Activated effector memory CD4-positive, alpha-beta T cell treated with Interleukin-2 at 50 U/mL for 16 hours (primary cell): Measurements from ENCODE around the gene PRKAR2B.
"Not testable (repeated sequence)": the region's sequence is repeated elsewhere in the genome, so short reads cannot be mapped to it uniquely, and the experiment has no call there.

ENCODE experiments used
- DNase-seq: peaks from one replicate; pipeline ENCODE4 v3.0.0-alpha.2; 2020

PRKAR2B gene

GRCh38 chr7:107029061-107029763, 15.3 kb upstream of the PRKAR2B start:
- no peak for DNase-seq

GRCh38 chr7:107029764-107030286, 14.7 kb upstream of the PRKAR2B start:
- no peak for DNase-seq

DNA sequence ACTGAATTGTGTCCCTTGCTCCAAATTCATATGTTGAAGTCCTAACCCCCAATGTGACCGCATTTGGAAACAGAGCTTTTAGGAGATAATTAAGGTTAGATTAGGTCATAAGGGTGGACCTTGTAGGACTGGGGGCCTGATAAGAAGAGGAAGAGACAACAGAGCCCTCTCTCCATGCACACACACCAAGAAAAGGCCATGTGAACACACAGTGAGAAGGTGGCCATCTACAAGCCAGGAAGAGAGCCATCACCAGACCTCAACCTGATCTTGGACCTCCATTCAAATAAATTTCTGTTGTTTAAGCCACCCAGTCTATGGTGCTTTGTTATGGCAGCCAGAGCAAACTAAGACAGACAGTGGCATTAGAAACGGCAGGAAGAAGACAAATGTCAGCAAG, 12.5 kb upstream of the PRKAR2B start:
- no peak for DNase-seq

- no peak for DNase-seq
These were observed 11.6 kb upstream of the PRKAR2B start for GRCh38 chr7:107032720-107033438.

DNA sequence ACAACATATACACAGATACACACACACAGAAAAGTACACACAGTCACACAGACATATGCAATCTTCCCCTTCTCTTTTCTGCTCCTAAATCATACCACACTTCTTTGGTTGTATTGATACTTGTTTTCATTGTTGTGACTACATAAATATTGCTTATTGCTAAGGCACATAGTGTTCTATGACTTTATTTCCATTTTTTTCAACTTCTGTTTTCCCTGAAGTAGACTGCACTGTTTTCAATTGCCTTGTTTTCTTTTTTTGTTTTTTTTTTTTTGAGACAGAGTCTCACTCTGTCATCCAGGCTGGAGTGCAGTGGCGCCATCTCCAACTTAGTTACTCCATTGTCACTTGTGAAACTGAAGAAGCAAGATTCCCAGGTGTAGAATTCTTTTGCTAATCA, 10.0 kb upstream of the PRKAR2B start:
- DNase-seq, result no peak

DNA sequence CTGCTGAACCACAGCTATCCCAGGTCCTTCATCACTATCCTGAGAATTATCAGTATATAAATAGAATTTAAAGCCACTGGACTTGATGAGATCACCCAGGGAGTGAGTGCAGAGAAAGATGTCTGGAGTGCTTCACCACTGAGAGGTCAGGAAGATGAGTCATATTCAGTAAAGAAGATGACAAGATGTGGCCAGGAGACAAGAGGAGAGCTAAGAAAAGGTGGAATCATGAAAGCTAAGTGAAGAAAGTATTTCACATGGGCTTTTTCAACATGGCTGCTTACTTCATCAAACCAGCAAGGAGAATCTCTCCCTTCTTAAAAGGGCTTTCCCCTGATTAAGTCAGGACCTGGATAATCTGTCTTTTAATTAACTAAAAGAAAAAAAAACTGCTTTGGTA, 9.1 kb upstream of the PRKAR2B start:
- DNase-seq, result no peak

- DNase-seq, result no peak
These were observed 8.0 kb upstream of the PRKAR2B start for GRCh38 chr7:107036535-107036934.

GRCh38 chr7:107037717-107038603, 6.5 kb upstream of the PRKAR2B start:
- no peak for DNase-seq

- DNase-seq, result no peak
These were observed 5.2 kb upstream of the PRKAR2B start for GRCh38 chr7:107039199-107039900.

GRCh38 chr7:107041097-107041496, 3.4 kb upstream of the PRKAR2B start:
- DNase-seq, result no peak

- DNase-seq, result not testable (repeated sequence)
These were observed 2.7 kb upstream of the PRKAR2B start for GRCh38 chr7:107041764-107042163.

GRCh38 chr7:107042326-107042910, 2.1 kb upstream of the PRKAR2B start:
- DNase-seq, result not testable (repeated sequence)

GRCh38 chr7:107043491-107043890, 1.0 kb upstream of the PRKAR2B start:
- DNase-seq, result no peak

DNA sequence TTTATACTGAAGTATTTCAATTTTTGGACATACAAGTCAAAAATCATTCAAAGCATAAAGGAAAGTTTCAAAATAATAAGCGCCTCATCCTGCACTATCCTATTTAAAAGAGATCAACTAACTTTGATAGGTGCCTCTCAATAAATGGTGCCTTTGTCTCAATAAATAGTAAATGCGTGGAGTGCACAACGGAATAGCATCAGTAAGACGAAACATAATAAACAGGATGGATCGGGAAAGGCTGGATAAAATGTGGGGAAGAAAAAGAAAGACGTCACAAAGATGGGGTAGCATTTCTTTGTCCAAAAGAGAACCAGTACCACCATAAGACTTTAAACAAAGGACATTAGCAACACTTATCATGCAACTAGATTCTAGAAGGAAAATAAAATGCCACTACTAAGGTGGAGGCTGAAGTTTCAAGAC, 571 bp upstream of the PRKAR2B start:
- DNase-seq, result no peak

GRCh38 chr7:107045195-107045960, 873 bp downstream of the PRKAR2B start:
- DNase-seq, result no peak

DNA sequence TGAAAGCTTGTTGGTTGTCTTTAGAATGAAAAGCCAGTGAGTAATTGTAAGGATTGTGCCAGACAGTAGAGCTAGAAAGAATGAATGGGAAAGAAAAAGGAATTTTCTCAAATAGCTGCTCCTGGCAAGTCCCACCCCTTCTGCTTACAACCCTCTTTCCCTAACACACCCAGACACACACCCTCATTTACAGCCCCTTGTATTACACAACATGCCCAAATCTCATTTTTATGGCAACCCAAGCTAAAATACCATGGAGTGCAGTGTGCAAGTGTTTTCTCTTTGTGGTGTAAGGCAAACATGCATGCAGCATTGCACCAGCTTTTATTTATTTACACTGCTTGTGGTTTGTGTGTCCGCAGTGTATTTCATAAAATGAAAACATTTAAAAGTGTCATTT, 1.5 kb downstream of the PRKAR2B start:
- DNase-seq, result no peak

DNA sequence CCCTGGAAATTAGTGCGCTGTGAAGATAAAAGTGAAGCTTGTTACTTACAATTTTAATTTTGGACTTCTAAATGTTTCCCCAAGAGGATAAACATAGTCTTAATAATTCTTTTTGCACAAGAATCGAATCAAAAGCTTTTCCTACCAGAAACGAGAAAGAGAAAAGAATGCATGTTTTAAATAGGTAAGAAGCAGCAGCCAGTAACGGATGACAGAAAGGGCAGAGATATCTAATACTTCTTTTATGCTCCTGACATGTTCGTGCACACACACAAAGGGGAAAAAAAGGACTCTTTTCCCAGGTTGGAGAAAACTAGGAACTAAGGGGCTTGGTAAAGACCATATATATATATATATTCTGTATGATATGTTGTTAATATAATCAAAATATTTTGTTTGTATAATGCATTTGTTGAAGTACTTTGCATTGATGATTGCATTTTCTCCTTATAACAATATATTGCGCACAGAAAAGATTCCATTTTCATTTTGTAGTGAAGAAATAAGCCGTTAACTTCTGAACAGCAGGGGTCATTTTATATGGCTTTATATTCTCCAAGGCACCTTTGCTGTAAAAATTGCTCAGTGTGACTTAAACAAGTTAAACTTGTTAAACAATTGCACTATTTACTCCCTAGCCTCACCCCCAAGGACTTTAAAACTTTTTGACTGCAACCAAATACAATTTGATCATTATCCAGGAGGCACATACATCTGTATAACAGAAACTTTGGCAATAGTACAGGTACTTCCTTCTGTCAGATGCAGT, 2.2 kb downstream of the PRKAR2B start:
- DNase-seq, result no peak

DNA sequence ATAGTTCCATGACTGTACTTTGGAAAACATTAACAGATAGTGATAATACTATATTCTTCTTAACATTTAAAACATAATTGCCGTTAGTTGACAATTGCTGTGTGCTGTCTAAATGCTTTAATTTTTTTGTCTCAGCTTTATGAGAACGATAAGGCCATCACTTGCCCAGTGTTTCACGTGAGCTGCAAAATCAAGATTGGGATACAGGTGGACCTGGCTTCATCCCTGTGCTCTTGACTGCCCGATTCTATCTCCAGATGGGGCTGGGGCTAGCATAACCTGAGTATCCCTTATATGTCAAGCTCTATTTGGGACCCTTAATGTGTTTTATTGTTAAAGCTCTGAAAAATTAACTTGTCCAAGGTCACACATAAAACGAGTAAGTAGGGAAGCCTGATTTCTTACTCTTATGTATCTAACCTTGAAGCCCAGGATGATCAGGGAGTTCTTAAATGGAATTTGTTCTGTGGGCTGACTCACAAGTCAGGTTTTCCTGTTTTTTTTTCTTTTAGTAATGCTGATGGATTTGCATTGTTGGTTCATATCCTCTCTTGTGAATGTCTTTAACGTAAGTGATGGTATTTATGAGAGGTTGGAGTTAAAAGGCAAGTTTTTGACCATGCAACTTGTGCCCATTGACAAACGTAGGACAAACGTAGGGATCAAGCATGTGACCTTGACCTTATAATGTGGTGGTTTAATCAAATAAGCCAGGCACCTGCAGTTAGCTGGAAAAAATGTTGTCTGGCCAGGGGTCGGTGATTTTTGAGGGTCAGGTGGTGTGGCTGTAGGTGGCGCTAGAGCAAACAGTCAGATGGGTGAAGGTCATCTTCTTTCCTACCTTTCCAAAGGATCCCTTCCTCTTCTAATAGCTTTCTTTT, 3.6 kb downstream of the PRKAR2B start:
- DNase-seq, result no peak

DNA sequence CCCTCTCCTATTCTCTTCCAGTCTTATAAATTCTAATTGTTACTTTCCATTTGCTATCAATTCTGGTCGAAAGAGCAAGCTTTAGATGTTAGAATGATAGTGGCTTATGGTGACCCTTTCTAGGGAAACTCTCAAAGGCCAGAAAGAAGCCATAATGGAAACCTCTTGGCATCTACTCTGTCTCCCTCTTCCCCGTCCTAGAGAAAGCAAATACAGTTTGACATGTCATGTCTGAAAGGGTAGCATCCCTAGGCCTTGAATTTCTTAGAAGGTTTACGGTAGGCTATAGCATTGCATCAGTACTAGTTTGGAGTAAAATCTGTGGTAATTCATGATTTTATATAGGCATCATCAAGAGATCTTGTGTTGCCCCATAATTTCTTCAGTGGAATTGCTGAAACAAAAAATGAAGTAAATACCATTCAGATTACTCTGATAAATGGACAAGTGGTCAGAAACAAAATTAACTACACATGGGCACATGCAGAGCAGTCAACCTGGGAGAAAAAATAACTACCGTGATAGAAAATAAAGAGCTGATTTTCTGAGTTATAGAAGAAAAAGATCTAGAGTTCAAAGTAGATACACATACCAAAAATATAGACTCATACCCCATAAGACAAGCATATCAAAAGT, 4.4 kb downstream of the PRKAR2B start:
- DNase-seq, result no peak
